ENCODE results near the gene GOSR1.
"Not testable (repeated sequence)": the region's sequence is repeated elsewhere in the genome, so short reads cannot be mapped to it uniquely, and the experiment has no call there.

The GOSR1 gene

DNA sequence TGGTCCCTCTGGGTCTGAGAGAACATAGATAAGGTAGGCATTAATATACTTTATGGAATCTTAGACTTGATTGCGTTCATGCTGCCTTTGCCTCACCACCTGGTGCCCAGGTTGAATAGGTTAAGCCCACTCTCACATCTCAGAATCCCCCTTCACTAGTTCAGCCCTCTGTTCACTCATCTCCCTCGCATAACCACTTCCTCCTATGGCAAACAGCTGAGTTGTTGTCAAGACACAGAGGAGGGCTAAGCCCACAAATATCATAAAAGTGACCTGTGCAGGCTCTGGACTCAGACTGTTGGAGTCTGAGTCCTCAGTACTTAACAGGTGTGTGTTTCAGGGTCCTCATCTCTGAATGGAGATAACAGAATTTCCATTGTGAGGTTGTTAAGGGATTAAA, 55.7 kb downstream of the GOSR1 start:
- H3K27ac ChIP-seq (ENCODE audit: low read depth, low read length): no peak overlapping the region
- TF ChIP-seq EZH2phosphoT487 (conservative IDR thresholded peaks at IDR 0.05; ENCODE audit: low read length): no peak
- TF ChIP-seq, protein P1, sequence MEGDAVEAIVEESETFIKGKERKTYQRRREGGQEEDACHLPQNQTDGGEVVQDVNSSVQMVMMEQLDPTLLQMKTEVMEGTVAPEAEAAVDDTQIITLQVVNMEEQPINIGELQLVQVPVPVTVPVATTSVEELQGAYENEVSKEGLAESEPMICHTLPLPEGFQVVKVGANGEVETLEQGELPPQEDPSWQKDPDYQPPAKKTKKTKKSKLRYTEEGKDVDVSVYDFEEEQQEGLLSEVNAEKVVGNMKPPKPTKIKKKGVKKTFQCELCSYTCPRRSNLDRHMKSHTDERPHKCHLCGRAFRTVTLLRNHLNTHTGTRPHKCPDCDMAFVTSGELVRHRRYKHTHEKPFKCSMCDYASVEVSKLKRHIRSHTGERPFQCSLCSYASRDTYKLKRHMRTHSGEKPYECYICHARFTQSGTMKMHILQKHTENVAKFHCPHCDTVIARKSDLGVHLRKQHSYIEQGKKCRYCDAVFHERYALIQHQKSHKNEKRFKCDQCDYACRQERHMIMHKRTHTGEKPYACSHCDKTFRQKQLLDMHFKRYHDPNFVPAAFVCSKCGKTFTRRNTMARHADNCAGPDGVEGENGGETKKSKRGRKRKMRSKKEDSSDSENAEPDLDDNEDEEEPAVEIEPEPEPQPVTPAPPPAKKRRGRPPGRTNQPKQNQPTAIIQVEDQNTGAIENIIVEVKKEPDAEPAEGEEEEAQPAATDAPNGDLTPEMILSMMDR (IDR thresholded peaks at IDR 0.05; ENCODE audit: insufficient read depth, low read length, poor library complexity, severe bottlenecking): no peak

DNA sequence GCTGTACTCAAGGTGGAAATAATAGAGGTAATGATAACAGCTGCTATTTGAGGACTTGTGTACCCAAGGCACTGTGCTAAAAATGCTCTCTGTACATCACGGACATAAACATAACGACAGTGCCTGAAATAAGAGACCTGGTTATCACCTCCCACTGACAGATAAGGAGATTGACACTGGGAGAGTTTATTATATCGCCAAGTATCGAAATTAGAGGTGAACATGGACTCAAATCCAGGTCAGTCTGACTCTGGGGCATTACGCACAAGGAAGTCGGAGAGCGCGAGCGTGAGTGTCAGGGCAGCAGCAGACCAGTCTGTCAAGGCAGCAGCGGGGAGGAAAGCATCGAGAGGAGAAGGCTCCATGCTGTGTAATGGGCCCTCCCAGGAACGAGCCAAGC, 57.1 kb downstream of the GOSR1 start:
- no peaks in the 10 kb centered on the region for H3K79me2 ChIP-seq (ENCODE audit: insufficient read depth, low read length)
- no peaks in the 10 kb centered on the region for H3K36me3 ChIP-seq (ENCODE audit: low read length)
- no peak overlapping the region for H3K9ac ChIP-seq (ENCODE audit: low read length)
- H3K4me3 ChIP-seq (ENCODE audit: insufficient read depth, low read length, poor library complexity, severe bottlenecking): no peak overlapping the region
- H4K20me1 ChIP-seq (ENCODE audit: low read depth, low read length): no peaks in the 10 kb centered on the region
- H3F3A ChIP-seq (ENCODE audit: insufficient read depth): no peaks in the 10 kb centered on the region
- no peak overlapping the region for H3K27ac ChIP-seq (ENCODE audit: low read depth, low read length)
- TF ChIP-seq EZH2phosphoT487 (conservative IDR thresholded peaks at IDR 0.05; ENCODE audit: low read length): no peak
- TF ChIP-seq, protein P1 (IDR thresholded peaks at IDR 0.05; ENCODE audit: insufficient read depth, low read length, poor library complexity, severe bottlenecking): no peak
- no peaks in the 10 kb centered on the region for H3K9me2 ChIP-seq (replicated peaks; ENCODE audit: insufficient read depth, low read length)
- no peaks in the 10 kb centered on the region for H3K27me3 ChIP-seq (ENCODE audit: low read length)
- H3K4me2 ChIP-seq (ENCODE audit: low read depth, low read length, poor library complexity, severe bottlenecking): no peak overlapping the region
- H2AFZ ChIP-seq (ENCODE audit: low read depth, low read length, severe bottlenecking): no peak overlapping the region
- H3K9me3 ChIP-seq (ENCODE audit: insufficient read depth, low read length): no peaks in the 10 kb centered on the region

More for the DNA sequence above, 55.7 kb downstream of the GOSR1 start:
- no peaks in the 10 kb centered on the region for H3F3A ChIP-seq (ENCODE audit: insufficient read depth)
- H3K36me3 ChIP-seq (ENCODE audit: low read length): no peaks in the 10 kb centered on the region
- no peak overlapping the region for H3K9ac ChIP-seq (ENCODE audit: low read length)
- H3K27me3 ChIP-seq (ENCODE audit: low read length): no peaks in the 10 kb centered on the region
- no peaks in the 10 kb centered on the region for H3K9me2 ChIP-seq (replicated peaks; ENCODE audit: insufficient read depth, low read length)
- H4K20me1 ChIP-seq (ENCODE audit: low read depth, low read length): no peaks in the 10 kb centered on the region
- no peaks in the 10 kb centered on the region for H3K9me3 ChIP-seq (ENCODE audit: insufficient read depth, low read length)
- H3K4me2 ChIP-seq (ENCODE audit: low read depth, low read length, poor library complexity, severe bottlenecking): no peak overlapping the region
- no peaks in the 10 kb centered on the region for H3K79me2 ChIP-seq (ENCODE audit: insufficient read depth, low read length)
- H3K4me3 ChIP-seq (ENCODE audit: insufficient read depth, low read length, poor library complexity, severe bottlenecking): no peak overlapping the region
- H2AFZ ChIP-seq (ENCODE audit: low read depth, low read length, severe bottlenecking): no peak overlapping the region

DNA sequence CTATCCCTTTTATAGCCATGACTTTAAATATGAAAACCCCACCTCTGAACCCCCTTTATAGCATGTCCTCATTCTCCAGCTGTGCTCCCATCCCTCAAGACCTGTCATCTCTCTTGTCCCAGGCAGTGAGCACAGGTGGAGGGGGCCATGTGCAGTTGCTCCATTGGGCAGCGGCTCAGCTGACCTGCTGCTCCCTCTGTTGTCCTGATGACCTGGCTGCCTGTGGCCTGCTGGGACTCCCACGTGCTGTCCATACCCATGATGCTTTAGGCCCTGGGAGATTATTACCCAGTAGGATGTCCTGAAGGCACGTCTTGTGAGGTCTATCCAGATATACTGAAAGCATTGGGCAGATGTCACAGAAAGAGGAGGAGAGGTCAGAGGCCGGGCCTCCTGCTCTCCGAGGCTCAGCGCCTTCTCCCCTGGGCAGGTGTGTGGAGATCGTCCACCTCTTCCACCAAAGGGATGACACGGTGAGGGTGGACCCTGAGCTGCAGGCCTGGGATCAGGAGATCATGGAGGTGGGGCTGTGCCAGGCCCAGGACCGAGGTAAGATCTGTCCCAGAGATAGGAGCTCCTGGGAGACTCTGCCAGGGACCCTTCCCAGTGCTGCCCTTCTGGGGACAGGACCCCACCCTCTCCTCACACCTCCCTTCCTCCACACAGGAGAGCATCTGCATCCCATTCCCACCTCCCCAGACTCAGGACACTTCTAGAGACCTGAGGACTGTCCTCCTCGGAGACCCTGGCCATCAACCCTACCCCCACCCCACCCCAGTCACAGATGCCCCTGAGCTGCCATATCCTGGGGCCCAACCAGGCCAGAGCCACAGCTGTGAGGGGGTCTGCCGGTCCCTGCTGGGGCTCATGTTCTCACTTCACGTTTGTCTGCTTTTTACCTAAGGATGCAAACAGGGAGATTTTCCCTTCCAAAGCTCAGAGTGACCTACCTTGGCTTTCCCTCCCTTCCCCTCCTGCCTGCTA, 58.0 kb downstream of the GOSR1 start:
- no peak overlapping the region for H3K4me2 ChIP-seq (ENCODE audit: low read depth, low read length, poor library complexity, severe bottlenecking)
- H3K9me3 ChIP-seq (ENCODE audit: insufficient read depth, low read length): no peaks in the 10 kb centered on the region
- H3K4me3 ChIP-seq (ENCODE audit: insufficient read depth, low read length, poor library complexity, severe bottlenecking): no peak overlapping the region
- no peaks in the 10 kb centered on the region for H3K9me2 ChIP-seq (replicated peaks; ENCODE audit: insufficient read depth, low read length)
- H3K27ac ChIP-seq (ENCODE audit: low read depth, low read length): no peak overlapping the region
- no peaks in the 10 kb centered on the region for H3F3A ChIP-seq (ENCODE audit: insufficient read depth)
- no peaks in the 10 kb centered on the region for H4K20me1 ChIP-seq (ENCODE audit: low read depth, low read length)
- H3K79me2 ChIP-seq (ENCODE audit: insufficient read depth, low read length): no peaks in the 10 kb centered on the region
- H3K9ac ChIP-seq (ENCODE audit: low read length): no peak overlapping the region
- TF ChIP-seq EZH2phosphoT487 (conservative IDR thresholded peaks at IDR 0.05; ENCODE audit: low read length): no peak
- TF ChIP-seq, protein P1 (IDR thresholded peaks at IDR 0.05; ENCODE audit: insufficient read depth, low read length, poor library complexity, severe bottlenecking): no peak
- H2AFZ ChIP-seq (ENCODE audit: low read depth, low read length, severe bottlenecking): no peak overlapping the region
- H3K27me3 ChIP-seq (ENCODE audit: low read length): no peaks in the 10 kb centered on the region
- no peaks in the 10 kb centered on the region for H3K36me3 ChIP-seq (ENCODE audit: low read length)

DNA sequence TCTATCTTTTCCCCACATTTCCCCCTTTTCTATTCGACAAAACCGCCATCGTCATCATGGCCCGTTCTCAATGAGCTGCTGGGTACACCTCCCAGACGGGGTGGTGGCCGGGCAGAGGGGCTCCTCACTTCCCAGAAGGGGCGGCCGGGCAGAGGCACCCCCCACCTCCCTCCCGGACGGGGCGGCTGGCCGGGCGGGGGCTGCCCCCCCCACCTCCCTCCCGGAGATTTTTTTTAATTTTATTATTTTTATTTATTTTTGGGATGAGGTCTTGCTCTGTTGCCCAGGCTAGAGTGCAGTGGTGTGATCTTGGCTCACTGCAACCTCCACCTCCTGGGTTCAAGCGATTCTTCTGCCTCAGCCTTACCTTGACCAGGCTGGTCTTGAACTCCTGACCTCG, 59.6 kb downstream of the GOSR1 start:
- H3K4me3 ChIP-seq (ENCODE audit: insufficient read depth, low read length, poor library complexity, severe bottlenecking); H3K9me2 ChIP-seq (replicated peaks; ENCODE audit: insufficient read depth, low read length); H3K9ac ChIP-seq (ENCODE audit: low read length); H3K4me2 ChIP-seq (ENCODE audit: low read depth, low read length, poor library complexity, severe bottlenecking); H3K79me2 ChIP-seq (ENCODE audit: insufficient read depth, low read length); H2AFZ ChIP-seq (ENCODE audit: low read depth, low read length, severe bottlenecking); H3K27me3 ChIP-seq (ENCODE audit: low read length); H4K20me1 ChIP-seq (ENCODE audit: low read depth, low read length); H3F3A ChIP-seq (ENCODE audit: insufficient read depth); H3K9me3 ChIP-seq (ENCODE audit: insufficient read depth, low read length); H3K36me3 ChIP-seq (ENCODE audit: low read length); H3K27ac ChIP-seq (ENCODE audit: low read depth, low read length): not testable (repeated sequence)

DNA sequence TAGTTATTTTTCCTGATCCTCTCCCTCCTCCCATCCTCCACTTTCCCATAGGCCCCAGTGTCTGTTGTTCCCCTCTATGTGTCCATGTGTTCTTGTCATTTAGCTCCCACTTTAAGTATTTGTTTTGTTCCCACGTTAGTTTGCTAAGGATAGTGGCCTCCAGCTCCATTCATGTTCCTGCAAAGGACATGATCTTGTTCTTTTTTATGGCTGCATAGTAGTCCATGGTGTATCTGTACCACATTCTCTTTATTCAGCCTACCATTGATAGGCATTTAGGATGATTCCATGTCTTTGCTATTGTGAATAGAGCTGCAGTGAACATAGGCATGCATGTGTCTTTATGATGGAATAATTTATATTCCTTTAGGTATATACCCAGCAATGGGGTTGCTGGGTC, 60.5 kb downstream of the GOSR1 start:
- H3F3A ChIP-seq (ENCODE audit: insufficient read depth); H4K20me1 ChIP-seq (ENCODE audit: low read depth, low read length); H3K79me2 ChIP-seq (ENCODE audit: insufficient read depth, low read length); H3K9me3 ChIP-seq (ENCODE audit: insufficient read depth, low read length); H3K27ac ChIP-seq (ENCODE audit: low read depth, low read length); H2AFZ ChIP-seq (ENCODE audit: low read depth, low read length, severe bottlenecking); H3K4me2 ChIP-seq (ENCODE audit: low read depth, low read length, poor library complexity, severe bottlenecking); H3K36me3 ChIP-seq (ENCODE audit: low read length); H3K27me3 ChIP-seq (ENCODE audit: low read length); H3K9ac ChIP-seq (ENCODE audit: low read length); H3K9me2 ChIP-seq (replicated peaks; ENCODE audit: insufficient read depth, low read length); H3K4me3 ChIP-seq (ENCODE audit: insufficient read depth, low read length, poor library complexity, severe bottlenecking): not testable (repeated sequence)
